Mammary epithelial cell (primary cell): ENCODE data around the gene GGA3.

Experiments used
- EZH2 ChIP-seq: IDR thresholded peaks from 2 replicates; pipeline ENCODE4 v1.6.1; 2012; ENCODE audit warnings: low read length, inconsistent platforms, borderline replicate concordance
- TF ChIP-seq, protein P1 (sequence below), 2 donors: IDR thresholded peaks in 1 of 2; conservative IDR thresholded peaks in 1 of 2; 2 replicates each; pipeline ENCODE4 v1.5.1; 2011 to 2012; ENCODE audit warnings: inconsistent platforms in 2 of 2, low read length in 2 of 2, mild to moderate bottlenecking in 2 of 2, control low read depth in 1 of 2, low read depth in 1 of 2; ENCODE audit not compliant: insufficient read depth in 1 of 2; ENCODE audit errors: extremely low read depth in 1 of 2

DNA sequence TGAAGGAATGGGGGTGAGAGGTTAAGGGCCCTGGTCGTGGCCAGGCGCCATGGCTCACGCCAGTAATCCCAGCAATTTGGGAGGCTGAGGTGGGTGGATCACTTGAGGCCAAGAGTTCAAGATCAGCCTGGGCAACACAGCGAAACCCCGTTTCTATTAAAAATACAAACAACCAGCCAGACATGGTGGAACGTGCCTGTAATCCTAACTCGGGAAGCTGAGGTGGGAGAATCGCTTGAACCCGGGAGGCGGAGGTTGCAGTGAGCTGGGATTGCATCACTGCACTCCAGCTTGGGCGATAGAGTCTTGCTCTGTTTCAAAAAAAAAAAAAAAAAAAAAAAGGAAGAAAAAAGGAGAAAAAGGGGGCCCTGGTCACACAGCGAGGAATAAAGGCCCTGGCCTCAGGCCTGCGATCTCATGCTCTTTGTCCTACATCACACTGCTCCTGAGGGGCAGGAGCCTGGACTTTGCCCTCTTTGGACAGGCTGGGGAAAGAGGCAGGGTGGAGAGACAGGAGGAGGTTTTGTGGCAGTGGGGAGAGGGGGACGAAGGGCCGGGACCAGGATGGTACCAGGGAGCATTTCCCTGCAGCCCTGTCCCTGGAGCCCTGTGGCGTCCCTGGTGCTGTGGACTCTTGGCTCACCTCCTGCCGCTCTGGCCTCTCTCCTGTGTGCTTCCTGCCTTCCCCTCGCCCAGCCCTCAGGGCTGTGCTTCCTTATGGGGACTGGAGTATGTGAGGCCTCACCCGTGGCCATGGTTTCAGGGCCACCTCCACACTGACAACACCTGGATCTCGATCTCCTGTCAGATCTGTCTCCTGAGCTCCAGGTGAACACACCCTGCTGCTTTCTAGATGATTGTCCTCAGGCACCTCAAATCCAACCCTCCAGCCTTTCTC lies 47.6 kb upstream of the GGA3 start:
- TF ChIP-seq, protein P1, sequence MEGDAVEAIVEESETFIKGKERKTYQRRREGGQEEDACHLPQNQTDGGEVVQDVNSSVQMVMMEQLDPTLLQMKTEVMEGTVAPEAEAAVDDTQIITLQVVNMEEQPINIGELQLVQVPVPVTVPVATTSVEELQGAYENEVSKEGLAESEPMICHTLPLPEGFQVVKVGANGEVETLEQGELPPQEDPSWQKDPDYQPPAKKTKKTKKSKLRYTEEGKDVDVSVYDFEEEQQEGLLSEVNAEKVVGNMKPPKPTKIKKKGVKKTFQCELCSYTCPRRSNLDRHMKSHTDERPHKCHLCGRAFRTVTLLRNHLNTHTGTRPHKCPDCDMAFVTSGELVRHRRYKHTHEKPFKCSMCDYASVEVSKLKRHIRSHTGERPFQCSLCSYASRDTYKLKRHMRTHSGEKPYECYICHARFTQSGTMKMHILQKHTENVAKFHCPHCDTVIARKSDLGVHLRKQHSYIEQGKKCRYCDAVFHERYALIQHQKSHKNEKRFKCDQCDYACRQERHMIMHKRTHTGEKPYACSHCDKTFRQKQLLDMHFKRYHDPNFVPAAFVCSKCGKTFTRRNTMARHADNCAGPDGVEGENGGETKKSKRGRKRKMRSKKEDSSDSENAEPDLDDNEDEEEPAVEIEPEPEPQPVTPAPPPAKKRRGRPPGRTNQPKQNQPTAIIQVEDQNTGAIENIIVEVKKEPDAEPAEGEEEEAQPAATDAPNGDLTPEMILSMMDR (conservative IDR thresholded peaks at IDR 0.05 in 1 of 2, IDR thresholded peaks at IDR 0.05 in 1 of 2; ENCODE audit: extremely low read depth in 1 of 2, insufficient read depth in 1 of 2, low read depth in 1 of 2, low read length in 2 of 2) = no peak
- TF ChIP-seq EZH2 = no peak
